HUDEP-2 (cell line): ENCODE results near the gene WWC2.
"Not testable (repeated sequence)": the region's sequence is repeated elsewhere in the genome, so short reads cannot be mapped to it uniquely, and the experiment has no call there.

Experiments used
- DNase-seq, 76 experiments: peaks; one replicate each; lab custom pipeline; 2025; ENCODE audit not compliant: unreplicated experiment in 76 of 76; lab: John Stamatoyannopoulos, UW

Gene WWC2

DNA sequence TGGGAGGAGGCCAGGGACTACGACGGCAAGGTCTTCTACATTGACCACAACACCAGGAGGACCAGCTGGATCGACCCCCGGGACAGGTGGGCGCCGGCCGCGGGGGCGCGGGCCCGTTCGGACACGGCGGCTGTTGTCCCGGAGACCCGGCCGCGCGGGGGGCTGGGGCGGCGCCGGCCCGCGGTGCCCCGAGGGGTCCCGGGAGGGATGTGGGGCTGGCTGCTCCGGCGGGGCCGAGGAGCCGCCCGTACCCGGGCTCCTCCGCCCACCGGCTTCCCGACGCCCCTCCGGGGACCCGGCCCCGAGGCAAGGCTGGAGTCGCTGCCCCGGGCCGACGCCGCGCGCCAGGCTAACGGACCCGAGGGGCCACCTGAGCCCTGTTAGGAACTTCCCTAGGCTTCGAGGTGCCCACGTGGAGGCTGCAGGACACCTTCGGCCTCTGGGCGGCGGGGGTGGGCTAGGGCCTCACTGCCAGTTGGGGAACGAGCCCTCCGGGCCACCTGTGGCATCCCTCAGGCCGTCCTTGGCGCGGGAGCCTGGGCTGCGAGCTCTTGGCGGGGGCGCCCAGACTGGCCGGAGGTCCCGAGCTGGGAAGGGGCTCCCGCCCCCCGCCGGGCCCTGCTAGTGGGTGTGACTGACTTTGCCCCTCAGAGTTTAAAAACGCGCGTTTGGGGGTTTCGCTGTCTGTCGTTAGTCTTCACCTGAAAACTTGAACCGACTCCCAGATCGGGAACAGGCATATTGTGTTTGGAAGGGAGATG, 660 bp downstream of the WWC2 start:
- peak in 26 of 76 experiments; percentile 3 to 35 (median 16) for DNase-seq

DNA sequence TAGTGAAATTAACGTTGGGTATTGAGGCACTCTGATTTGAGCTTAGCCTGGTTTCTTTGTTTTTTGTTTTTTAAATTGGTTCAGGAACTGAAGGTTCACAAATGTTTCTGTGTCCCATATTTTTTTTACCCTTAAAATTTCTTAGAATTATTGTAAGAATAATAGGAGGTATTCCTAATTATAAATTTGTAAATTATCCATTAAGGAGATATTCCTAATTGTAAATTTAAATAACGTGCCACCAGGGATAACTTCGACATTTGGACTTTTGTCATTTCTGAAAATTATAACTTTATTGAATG, 1.2 kb downstream of the WWC2 start:
- no peak for DNase-seq

DNA sequence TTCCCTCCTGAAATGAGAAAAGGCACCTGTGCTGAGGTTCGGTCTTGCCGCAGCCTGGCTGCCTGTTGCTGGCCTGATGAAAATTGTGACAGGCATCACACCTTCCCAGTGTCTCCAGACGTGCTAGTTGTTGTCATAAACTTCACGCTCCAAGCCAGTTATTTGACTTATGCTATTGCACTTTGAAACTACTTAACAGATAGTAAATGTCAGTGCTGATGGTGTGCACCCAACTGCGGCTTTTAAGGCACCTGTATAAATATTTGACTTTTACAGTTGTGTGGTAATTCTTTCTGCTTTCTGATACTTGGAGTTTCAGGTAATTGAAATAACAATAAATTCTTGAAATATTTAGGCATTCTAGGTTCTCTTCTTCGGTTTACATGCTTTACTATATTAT, 1.8 kb downstream of the WWC2 start:
- peak in 1 of 76 experiments; percentile 7 for DNase-seq

DNA sequence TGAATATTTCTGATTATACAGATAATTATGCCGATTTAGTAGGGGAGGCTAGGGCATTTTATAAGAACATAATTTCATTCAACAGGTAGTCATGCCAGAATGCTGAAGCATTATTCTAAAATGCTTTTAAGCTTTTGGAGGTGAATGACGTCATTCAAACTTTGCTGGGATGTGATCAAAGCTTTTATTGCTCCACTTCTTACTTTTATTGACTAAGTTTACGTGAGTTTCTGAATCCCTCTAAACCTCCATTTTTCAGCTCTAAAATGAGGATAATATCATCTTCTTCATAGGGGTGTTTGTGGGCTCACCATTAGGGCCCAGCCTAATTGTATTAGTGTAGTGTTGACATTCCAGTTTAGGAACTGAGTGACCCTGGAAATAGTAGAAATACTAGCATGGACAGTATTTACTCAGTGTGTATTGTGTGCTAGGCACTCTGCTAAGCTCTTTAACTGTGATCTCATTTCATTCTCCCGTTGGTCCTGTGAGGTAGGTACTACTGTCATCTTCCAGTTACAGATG, 3.0 kb downstream of the WWC2 start:
- DNase-seq: no peak

DNA sequence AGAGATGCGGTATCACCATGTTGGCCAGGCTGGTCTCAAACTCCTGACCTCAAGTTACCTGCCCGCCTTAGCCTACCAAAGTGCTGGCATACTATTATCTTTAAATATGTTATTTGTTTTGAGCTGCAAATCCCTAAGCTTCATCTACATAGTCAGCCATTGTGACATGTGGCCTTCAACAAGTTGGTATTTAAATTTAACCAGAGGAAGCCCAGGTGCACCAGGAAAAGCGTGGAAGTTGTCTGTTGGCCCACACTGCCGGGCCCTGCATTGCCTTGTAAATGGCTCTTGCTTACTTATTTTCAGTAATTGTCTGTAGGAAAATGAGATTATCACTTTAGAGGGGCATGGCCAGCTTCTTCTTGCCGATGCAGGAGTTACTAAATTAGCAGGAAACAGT, 6.0 kb downstream of the WWC2 start:
- DNase-seq: no peak

DNA sequence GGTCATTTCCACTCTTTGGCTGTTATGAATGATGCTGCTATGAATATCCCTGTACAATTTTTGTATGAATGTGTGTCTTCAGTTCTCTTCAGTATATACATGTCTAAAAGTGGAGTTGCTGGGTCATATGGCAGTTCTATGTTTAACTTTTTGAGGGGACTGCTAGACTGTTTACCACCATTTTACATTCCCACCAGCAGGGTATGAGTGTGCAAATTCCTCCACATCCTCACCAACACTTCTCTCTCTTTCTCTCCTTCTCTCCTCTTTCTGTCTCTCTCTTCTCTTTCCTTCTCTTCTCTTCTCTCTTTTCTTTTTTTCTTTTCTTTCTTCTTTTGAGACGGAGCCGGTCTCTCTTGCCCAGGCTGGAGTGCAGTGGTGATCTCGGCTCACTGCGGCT, 7.8 kb downstream of the WWC2 start:
- no peak for DNase-seq

DNA sequence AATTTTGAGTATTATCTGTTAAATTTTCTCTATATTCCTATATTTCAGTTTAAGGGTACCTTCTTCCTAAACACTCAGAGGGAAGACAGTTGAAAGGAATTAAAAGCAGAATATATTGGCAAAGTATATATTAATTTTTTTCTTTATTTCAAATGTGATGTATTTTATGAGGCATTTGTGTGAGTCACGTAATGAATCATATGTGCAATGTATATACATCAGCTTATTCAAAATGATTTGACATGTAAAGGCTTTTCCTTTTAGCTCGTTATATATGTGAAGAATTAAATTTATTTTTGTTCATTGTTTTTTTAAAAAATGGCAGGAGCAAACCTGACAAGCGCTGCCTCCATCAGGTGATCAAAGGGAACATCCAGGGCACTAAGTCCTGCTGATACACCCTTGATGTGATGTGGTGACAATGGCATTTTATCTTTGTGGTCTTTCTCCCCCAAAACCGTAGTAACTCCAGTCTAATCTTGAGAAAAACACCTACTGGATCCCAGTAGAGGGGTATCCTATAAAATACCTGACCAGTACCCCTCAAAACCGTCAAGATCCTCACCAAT, 8.9 kb downstream of the WWC2 start:
- no peak for DNase-seq

DNA sequence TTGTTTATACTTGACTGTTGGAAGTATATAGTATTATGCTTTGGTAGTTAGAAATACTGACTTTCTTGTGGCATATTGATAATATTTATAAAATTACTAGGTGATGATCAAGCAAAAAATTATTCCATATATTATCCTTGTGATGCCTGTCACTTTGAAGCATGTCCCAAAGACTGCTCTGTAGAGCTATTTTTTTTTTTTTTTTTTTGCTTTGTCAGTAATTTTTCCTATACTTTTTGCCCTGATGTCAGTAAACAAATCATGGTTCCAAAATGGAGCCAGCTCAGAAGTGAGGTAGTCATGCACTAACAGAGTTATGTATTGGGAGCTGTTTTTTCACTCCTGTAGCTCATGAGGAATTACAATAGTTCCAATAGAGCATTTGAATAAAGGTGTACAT, 11.2 kb downstream of the WWC2 start:
- DNase-seq: no peak

DNA sequence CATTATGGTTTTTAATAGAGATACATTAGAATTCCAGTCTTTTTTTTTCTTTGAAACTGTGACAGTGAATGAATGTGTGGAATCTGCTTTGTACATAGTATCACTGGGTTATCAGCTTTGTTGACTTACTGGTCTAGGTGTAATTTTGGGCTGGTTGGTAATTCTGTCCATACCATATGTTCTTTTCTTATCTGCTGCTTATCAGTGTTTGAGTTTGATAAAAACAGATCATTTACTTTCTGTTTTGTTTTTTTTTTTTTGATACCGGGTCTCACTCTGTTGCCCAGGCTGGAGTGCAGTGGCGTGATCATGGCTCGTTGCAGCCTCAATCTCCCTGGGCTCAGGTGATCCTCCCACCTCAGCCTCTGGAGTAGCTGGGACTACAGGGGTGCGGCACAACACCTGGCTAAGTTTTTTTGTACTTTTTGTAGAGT, 12.4 kb downstream of the WWC2 start:
- DNase-seq: no peak

DNA sequence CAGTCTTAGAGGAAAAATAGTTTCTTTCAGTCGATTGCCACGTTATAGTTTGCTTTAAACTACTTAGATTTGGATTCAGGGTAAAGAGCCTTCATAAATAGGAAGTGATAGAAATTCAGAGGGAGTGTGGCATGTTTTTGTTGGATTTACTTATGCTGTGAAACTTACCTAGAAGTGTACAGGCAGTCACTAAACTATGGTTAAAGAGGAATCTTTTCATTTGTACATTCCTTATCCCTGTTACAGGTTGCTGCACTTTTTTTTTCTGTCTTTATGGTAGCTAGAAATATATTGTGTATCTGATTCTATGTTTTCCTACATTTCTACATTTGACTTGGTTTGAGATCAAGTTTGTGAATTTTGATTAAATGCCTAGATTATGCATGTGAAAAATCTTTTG, 19.1 kb downstream of the WWC2 start:
- no peak for DNase-seq

DNA sequence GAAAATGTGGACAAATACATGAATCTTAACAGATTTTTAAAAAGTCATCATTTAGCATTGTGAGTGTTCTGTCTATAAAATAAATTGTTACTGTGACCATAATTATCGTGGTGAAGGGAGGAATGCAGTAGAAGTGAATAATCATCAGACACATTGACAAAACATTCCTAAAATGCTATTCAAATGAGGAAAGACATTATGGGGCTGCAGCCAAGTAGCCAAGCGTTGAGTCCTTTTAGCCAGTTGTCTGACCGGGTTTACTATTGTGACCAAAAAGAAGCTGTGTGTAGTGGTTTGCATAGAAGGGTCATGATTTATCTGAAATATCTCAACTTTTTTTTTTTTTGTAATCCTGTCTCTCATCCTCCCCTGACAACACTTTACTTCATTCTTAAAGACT, 19.5 kb downstream of the WWC2 start:
- no peak for DNase-seq

DNA sequence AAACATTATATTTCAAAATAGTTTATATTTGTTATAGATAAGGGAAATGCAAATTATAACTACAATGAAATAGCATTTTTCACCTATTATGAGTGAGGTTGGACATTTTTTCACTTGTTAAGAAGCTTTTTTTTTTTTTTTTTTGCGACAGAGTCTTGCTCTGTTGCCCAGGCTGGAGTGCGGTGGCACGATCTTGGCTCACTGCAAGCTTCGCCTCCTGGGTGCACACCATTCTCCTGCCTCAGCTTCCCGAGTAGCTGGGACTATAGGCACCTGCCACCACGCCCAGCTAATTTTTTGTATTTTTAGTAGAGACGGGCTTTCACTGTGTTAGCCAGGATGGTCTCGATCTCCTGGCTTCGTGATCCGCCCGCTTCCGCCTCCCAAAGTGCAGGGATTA, 22.6 kb downstream of the WWC2 start:
- DNase-seq: not testable (repeated sequence)

DNA sequence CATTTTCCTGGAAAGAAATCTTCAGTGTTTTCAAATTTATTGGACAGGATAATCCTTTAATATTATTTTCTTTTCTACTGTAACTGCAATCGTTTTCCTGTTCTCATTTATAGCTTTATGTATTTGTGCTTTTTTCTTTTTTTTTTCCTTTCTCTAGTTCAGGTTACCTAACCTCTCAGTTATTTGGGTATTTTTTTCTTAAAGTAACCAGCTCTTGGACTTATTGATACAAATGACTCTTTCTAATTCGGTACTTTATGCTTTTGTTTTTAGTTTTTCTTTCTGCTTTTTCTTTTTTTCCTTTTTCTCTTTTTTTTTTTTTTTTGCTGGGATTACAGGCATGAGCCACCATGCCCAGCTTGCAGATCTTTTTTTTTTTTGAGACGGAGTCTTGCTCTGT, 25.2 kb downstream of the WWC2 start:
- no peak for DNase-seq

DNA sequence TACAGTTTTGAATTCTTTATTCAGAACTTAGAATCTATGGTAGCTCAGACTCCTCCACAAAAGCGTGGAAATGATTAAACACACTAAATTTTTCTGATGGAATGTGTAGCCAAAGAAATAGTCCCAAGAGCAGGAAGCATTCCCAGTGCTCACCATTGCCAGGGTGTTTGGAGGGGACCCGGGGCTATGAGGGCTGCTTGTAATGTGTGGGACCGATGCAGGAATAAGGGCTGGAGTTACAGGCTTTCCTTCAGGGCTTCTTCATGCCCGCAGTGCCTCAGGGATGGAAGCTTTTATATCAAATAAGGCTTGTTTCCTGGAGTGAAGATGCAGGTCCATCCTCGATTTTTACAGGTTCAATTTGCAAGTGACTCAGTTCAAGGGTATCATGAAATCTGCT, 25.8 kb downstream of the WWC2 start:
- DNase-seq: no peak

DNA sequence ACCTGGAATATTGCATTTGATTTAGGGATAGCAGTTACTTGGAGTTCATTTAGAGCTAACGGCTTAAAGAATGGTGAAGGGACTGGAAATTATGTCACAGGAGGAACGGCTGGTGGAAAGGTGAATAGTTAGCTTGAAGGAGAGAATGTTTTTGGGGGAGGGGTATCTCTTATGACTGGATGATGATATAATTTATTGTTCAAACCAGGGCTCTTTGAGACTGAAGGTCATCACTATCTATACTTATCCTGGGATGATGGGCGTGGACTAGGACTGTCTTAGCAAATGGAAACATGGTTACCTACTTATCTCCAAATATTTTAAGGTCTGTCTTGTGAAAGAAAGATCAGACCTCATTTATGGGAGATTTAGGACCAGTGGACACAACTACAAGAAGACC, 30.1 kb downstream of the WWC2 start:
- DNase-seq: no peak

DNA sequence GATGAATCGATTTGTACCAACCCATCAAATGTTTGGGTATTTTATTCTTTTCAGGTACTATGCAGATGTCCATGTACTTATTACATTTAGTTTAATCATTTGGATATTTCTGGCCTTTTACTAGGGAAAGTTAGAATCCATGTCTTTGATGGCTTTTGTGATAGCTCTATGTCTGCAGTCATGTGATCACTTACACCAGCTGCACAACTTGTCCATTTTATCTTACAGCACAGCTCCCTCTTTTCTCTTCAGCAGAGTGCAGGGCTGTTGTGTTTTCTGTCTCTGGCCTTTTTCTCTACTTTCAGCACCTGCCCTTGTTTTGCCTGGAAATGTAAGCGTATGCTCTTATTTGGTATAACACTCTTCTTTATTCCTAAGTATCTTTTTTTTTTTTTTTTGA, 30.6 kb downstream of the WWC2 start:
- DNase-seq: peak in 1 of 76 experiments; percentile 16

DNA sequence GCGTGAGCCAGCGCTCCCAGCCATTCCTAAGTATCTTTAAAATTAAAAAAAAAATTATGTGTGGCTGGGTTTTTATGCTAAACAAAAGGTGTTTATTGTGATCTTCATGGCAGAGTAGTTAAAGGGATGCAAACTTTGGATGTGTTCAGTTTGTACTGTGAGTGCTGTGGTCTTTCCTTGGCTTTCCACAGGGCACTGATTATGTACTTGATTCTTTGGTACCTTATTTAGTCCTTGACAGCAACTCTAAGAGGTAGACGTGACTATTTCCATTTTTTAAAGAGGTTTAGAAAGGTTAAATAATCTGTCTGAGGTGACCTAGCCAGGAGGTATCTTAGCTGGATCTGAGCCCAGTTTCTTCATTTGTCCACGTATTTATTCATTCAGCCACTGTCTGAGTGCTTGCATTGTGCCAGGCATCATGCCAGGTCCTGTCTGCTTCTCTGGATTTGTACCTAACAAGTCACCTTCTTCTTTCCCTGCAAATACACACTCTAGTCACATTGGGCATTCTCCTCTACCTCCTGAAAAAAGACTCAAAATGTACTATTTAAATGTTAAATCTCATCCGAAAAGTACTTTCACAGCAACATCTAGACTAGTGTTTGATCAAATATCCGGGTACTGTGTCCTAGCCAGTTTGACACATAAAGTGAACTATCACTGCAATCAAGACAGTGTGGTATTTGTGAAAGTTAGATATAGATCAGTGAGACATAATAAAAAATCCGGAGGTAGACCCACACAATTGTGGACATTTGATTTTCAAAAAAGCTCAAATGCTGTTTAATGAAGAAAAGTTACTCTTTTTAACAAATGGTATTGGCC, 31.5 kb downstream of the WWC2 start:
- DNase-seq: peak in 14 of 76 experiments; percentile 2 to 35 (median 8)

DNA sequence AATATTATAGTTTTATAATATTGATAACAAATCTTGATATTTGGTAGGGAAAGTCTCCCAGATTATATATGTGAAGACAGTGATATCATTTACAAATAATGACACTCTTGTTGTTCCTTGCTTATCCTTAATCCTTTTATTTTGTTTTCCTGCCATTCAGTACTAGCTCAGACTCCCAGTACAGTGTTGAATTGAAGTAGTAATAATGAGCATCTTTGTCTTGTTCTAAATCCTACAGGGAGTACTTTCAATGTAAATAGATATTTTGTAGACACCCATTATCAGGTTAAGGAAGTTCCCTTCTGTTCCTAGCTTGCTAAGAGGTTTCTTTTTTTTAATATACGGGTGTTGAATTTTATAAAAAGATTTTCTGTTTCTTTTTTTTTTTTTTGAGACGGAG, 33.0 kb downstream of the WWC2 start:
- no peak for DNase-seq

DNA sequence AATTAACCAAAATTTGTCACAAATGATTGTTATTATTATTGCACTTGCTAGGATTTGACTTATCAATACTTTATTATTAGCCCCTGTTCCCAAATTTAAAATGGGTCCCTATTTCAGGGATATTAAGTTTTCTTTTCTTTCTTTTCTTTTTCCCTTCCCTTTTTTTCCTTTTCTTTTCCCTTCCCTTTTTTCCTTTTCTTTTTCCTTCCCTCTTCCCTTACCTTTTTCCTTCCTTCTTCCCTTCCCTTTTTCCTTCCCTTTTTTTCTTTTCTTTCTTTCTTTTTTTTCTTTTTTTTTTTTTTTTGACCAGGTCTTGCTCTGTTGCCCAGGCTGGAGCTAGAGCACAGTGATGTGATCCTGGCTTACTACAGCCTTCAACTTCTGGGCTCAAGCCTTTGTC, 33.8 kb downstream of the WWC2 start:
- no peak for DNase-seq

DNA sequence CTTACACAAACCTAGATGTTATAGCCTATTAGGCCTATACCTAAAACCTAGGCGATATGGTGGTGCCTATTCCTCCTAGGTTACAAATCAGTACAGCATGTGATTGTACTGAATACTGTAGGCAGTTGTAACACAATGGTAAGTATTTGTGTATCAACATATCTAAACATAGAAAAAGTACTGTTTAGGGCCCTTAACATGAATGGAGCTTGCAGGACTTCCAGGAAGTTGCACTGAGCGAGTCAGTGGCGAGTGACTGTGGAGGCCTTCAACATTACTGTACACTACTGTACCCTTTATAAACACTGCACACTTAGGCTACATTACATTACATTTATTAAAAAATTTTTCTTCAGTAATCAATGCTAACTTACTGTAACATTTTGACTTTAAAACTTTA, 37.8 kb downstream of the WWC2 start:
- no peak for DNase-seq

DNA sequence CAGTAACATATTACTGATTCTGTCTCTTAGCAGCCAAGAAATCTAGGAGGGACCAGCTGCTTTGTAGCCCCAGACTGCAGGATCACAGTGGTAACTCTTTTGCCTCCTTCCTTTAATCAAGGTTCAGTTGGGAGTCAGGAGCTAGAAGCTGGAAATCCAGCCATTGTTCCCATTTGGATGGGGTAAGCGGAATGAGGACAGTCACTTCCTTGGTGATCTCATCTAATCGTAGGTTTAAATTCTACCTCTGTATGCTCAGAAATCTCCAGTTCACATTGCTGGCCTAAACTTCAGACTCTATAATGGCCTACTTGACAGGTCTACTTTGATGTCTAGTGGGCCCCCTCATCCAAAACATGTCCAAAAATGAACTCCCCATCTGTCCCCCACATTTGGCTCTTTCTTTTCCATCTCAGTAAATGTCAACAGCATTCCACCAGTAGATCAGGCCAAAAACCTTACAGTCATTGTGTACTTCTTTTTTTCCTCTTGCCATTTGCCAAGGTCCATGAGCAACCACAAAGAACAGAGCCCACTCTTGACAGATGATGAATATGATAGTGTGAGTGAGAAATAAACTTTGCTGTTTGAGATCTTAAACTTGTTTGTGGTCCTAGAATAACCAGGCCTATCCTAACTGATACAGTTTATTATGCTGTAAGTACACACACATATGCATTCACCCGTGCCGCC, 40.1 kb downstream of the WWC2 start:
- DNase-seq: no peak
